Measurements from ENCODE around the gene FAM53A. TPM values are rescaled to one million over a fixed set of nuclear protein-coding genes. Genes with fewer than 3 reads are reported as not detected.

FAM53A gene
- total RNA-seq, 1 donor from 2014 or later, result 1.8 TPM

DNA sequence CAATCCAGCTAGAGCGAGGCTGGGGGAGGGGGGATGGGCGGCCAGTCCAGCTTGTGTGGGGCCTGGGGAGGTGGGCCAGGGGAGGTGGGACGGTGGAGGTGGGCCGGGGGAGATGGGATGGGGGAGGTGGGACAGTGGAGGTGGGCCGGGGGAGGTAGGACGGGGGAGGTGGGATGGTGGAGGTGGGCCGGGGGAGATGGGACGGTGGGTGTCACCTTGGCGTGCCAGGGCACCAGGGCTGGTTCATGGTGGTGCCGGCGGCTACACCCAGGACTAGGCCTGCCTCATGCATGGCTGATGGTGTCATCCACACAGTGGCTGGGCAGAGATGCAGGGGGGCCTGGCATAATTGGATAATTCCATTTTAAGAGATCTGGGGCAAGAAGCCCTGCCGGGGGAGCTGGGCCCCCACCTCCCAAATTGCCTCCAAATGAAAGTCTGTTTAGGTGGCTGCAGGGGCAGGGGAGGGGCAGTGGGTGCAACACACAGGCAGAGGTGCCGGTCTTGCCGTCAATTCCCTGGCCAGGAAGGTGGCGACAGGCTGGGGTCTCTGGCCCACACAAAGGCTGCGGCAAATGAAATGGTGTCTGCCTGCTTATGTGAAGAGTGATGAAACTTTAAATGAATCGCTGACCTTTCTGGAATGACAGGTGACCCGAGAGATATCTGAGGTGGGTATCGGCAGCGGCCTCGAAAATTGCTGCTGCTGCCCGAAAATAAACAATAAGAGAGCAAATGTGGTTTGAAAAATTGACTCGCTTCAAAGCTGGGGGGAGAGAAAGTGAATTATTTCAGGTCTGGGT, 82.1 kb downstream of the FAM53A start:
- H3K4me1 Mint-ChIP-seq (ENCODE audit: unreplicated experiment), result peaks cover 2% of the 10 kb centered on the region
- H3K36me3 Mint-ChIP-seq (ENCODE audit: low read depth, unreplicated experiment), result no peaks in the 10 kb centered on the region
- H3K27ac Mint-ChIP-seq (ENCODE audit: unreplicated experiment), result no peak overlapping the region
- H3K9me3 Mint-ChIP-seq (ENCODE audit: unreplicated experiment), result no peaks in the 10 kb centered on the region
- H3K4me3 Mint-ChIP-seq (ENCODE audit: unreplicated experiment), result no peak overlapping the region
- peaks cover 5% of the 10 kb centered on the region for H3K27me3 Mint-ChIP-seq (ENCODE audit: unreplicated experiment)
- TF ChIP-seq, protein P1, sequence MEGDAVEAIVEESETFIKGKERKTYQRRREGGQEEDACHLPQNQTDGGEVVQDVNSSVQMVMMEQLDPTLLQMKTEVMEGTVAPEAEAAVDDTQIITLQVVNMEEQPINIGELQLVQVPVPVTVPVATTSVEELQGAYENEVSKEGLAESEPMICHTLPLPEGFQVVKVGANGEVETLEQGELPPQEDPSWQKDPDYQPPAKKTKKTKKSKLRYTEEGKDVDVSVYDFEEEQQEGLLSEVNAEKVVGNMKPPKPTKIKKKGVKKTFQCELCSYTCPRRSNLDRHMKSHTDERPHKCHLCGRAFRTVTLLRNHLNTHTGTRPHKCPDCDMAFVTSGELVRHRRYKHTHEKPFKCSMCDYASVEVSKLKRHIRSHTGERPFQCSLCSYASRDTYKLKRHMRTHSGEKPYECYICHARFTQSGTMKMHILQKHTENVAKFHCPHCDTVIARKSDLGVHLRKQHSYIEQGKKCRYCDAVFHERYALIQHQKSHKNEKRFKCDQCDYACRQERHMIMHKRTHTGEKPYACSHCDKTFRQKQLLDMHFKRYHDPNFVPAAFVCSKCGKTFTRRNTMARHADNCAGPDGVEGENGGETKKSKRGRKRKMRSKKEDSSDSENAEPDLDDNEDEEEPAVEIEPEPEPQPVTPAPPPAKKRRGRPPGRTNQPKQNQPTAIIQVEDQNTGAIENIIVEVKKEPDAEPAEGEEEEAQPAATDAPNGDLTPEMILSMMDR (IDR thresholded peaks at IDR 0.05; ENCODE audit: unreplicated experiment), result no peak
- no peak for DNase-seq (ENCODE audit: low spot score)

DNA sequence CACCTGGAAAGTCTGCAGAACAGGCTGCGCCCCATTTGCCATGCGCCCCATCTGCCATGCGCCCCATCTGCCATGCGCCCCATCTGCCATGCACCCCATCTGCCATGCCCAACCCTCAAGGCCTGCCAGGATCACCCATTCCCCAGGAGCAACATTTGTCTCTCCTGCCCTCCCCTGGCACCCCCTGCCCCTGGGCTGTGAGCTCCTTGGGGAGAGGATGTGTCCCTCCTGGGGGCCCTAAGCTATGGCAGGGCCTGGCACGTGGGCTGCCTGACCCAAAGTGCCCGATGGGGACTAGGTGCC, 82.6 kb downstream of the FAM53A start:
- H3K27me3 Mint-ChIP-seq (ENCODE audit: unreplicated experiment), result peaks cover 5% of the 10 kb centered on the region
- H3K4me3 Mint-ChIP-seq (ENCODE audit: unreplicated experiment), result no peak overlapping the region
- H3K4me1 Mint-ChIP-seq (ENCODE audit: unreplicated experiment), result peaks cover 2% of the 10 kb centered on the region
- H3K27ac Mint-ChIP-seq (ENCODE audit: unreplicated experiment), result no peak overlapping the region
- H3K9me3 Mint-ChIP-seq (ENCODE audit: unreplicated experiment), result no peaks in the 10 kb centered on the region
- no peaks in the 10 kb centered on the region for H3K36me3 Mint-ChIP-seq (ENCODE audit: low read depth, unreplicated experiment)
- DNase-seq (ENCODE audit: low spot score), result no peak
- TF ChIP-seq, protein P1 (IDR thresholded peaks at IDR 0.05; ENCODE audit: unreplicated experiment), result no peak

DNA sequence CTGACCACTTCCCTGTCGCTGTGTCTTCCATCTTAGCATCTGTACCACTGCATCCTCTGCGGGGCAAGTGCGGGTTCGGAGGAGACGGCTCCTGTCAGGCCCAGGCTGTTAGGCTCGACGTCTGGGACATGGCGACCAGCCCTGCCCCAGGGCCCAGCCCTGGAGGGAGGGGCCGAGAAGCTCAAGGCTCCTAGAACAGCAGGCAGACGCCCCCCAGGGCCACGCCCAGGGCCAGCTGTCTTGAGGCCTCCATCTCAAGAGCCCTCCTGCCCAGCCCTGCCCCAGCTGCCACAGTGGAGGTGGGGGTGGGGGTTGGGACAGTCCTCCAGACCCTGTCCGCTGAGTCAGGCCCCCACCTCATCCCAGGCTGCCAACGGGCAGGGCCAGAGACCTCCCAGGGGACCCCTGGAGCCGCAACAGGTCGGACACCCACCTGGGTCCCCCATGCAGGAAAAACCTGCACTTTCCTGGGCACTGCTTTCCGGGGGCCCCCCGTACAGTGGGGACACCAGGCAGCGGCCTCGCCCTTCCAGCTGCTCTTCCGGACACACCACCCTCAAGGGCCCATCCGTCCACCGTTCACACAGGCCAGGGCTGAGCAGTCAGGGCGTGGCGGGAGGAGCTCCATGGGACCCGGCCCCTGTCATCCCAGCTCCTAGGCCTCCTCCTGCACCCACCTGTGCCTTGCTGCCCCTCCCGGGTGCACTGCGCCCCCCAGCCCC, 83.1 kb downstream of the FAM53A start:
- Mint-ChIP-seq H3K4me3 (ENCODE audit: unreplicated experiment) (no peak overlapping the region), H3K9me3 (ENCODE audit: unreplicated experiment) (no peaks in the 10 kb centered on the region), H3K36me3 (ENCODE audit: low read depth, unreplicated experiment) (no peaks in the 10 kb centered on the region), H3K27me3 (ENCODE audit: unreplicated experiment) (peaks cover 5% of the 10 kb centered on the region), H3K4me1 (ENCODE audit: unreplicated experiment) (peaks cover 2% of the 10 kb centered on the region), H3K27ac (ENCODE audit: unreplicated experiment) (no peak overlapping the region)
- DNase-seq (ENCODE audit: low spot score), result no peak
- TF ChIP-seq, protein P1 (IDR thresholded peaks at IDR 0.05; ENCODE audit: unreplicated experiment), result no peak

DNA sequence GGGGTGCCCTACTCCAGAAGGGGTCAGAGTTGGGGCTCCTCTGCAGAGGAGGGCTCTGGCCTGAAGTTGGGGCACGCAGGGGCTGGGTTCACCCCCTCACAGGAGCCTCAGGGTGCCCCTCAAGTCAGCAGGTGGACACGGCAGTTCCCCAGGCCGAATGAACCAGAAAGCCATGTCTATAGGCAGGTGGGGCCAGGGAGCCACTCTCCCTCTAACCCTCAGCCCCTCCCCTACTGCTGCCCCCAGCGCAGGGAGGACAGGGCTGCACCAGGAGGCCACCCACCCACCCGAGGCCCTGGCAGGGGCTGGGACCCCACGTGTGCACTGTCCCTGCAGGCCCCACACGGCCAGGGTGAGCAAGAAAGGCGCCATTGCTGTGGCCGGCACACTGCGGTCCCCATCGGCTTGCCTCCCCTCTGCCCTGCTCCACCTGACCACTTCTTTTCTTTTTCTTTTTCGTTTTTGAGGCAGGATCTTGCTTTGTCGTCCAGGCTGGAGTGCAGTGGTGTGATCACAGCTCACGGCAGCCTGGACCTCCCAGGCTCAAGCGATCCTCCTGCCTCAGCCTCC, 83.8 kb downstream of the FAM53A start:
- H3K36me3 Mint-ChIP-seq (ENCODE audit: low read depth, unreplicated experiment), result no peaks in the 10 kb centered on the region
- TF ChIP-seq, protein P1 (IDR thresholded peaks at IDR 0.05; ENCODE audit: unreplicated experiment), result no peak
- H3K4me1 Mint-ChIP-seq (ENCODE audit: unreplicated experiment), result peaks cover 2% of the 10 kb centered on the region
- peaks cover 3% of the 10 kb centered on the region for H3K27me3 Mint-ChIP-seq (ENCODE audit: unreplicated experiment)
- H3K4me3 Mint-ChIP-seq (ENCODE audit: unreplicated experiment), result no peak overlapping the region
- DNase-seq (ENCODE audit: low spot score), result no peak
- no peaks in the 10 kb centered on the region for H3K9me3 Mint-ChIP-seq (ENCODE audit: unreplicated experiment)
- no peak overlapping the region for H3K27ac Mint-ChIP-seq (ENCODE audit: unreplicated experiment)
